HG03135 (cell line): ENCODE results near the gene RTN4RL1.

Source experiments
- ATAC-seq: cut with Tn5 transposase; IDR thresholded peaks from one replicate; pipeline ENCODE4 v1.9.1; 2021; ENCODE audit warnings: mild to moderate bottlenecking, moderate library complexity; ENCODE audit not compliant: unreplicated experiment

The RTN4RL1 gene

DNA sequence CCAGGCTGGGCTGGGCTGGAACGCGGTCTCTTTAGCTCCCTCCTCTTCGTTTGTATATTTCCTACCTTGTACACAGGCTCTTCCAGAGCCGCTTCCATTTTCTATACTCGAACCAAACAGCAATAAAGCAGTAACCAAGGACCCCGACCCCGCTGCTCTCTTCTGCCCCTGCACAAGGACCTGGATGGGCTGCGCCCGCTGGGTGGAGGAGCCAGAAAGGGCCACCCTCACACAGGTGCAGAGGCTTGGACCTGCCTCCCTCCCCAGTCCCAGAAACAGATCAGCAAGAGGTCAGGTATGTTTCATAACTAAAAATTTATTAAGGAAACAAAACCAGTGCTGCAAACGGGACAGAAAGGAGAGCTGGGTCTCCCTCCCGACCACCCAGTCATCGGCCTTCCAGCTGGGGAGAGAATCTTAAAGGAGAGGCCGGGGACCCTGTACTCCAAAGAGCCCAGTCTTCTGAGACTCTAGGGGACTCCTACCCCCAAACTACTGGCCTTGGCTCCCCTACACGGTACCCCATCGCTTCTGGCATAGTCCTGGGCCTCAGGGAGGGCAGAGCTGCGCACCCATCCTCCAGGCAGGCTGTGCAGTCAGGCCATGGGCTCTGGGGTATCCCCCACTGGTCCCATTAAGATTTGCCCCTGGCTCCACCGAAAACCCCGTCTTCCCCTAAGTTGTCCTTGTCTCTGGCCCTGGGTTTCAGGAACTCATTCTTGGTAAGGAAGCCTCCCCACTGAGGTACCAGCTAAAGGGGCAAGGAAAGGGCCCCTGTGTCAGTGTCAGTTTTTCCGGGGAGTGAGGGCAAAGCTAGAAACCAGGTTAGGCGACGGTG is 34.6 kb upstream of the RTN4RL1 start:
- no peak for ATAC-seq

- no peak for ATAC-seq
Measured at GRCh38 chr17:2058586-2059546, 33.7 kb upstream of the RTN4RL1 start.

DNA sequence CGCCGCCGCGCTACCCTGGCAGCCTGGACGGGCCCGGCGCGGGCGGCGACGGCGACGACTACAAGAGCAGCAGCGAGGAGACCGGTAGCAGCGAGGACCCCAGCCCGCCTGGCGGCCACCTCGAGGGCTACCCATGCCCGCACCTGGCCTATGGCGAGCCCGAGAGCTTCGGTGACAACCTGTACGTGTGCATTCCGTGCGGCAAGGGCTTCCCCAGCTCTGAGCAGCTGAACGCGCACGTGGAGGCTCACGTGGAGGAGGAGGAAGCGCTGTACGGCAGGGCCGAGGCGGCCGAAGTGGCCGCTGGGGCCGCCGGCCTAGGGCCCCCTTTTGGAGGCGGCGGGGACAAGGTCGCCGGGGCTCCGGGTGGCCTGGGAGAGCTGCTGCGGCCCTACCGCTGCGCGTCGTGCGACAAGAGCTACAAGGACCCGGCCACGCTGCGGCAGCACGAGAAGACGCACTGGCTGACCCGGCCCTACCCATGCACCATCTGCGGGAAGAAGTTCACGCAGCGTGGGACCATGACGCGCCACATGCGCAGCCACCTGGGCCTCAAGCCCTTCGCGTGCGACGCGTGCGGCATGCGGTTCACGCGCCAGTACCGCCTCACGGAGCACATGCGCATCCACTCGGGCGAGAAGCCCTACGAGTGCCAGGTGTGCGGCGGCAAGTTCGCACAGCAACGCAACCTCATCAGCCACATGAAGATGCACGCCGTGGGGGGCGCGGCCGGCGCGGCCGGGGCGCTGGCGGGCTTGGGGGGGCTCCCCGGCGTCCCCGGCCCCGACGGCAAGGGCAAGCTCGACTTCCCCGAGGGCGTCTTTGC is 32.8 kb upstream of the RTN4RL1 start:
- ATAC-seq: no peak

DNA sequence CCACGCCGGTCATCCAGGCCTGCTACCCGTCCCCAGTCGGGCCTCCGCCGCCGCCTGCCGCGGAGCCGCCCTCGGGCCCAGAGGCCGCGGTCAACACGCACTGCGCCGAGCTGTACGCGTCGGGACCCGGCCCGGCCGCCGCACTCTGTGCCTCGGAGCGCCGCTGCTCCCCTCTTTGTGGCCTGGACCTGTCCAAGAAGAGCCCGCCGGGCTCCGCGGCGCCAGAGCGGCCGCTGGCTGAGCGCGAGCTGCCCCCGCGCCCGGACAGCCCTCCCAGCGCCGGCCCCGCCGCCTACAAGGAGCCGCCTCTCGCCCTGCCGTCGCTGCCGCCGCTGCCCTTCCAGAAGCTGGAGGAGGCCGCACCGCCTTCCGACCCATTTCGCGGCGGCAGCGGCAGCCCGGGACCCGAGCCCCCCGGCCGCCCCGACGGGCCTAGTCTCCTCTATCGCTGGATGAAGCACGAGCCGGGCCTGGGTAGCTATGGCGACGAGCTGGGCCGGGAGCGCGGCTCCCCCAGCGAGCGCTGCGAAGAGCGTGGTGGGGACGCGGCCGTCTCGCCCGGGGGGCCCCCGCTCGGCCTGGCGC is 32.1 kb upstream of the RTN4RL1 start:
- no peak for ATAC-seq

- no peak for ATAC-seq
Measured at GRCh38 chr17:2056206-2057174, 31.4 kb upstream of the RTN4RL1 start.

DNA sequence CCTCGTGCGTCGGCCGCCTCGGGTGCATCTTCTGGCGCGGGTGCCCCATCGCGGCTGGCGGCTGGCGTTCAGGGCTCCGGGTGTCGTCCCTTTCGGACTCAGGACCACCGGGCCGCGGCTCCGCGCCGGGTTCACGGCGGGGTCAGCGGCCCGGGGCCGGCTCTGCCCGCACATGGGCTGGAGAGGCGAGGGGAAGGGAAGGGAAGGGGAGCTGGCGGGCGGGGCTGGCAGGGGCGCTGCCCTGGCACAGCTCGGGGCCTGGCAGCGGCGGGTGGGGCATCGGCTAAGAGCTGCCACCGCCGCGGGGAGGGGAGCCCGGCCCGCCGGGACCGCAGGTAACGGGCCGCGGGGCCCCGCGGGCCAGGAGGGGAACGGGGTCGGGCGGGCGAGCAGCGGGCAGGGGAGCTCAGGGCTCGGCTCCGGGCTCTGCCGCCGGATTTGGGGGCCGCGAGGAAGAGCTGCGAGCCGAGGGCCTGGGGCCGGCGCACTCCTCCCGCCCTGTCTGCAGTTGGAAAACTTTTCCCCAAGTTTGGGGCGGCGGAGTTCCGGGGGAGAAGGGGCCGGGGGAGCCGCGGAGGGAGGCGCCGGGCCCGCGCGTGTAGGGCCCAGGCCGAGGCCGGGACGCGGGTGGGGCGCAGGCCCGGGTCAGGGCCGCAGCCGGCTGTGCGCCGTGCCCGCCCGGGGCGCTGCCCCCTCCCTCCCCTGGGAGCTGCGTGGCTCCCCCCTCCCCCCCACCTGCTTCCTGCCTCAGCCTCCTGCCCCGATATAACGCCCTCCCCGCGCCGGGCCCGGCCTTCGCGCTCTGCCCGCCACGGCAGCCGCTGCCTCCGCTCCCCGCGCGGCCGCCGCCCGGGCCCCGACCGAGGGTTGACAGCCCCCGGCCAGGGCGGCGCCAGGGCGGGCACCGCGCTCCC is 30.4 kb upstream of the RTN4RL1 start:
- ATAC-seq: no peak

DNA sequence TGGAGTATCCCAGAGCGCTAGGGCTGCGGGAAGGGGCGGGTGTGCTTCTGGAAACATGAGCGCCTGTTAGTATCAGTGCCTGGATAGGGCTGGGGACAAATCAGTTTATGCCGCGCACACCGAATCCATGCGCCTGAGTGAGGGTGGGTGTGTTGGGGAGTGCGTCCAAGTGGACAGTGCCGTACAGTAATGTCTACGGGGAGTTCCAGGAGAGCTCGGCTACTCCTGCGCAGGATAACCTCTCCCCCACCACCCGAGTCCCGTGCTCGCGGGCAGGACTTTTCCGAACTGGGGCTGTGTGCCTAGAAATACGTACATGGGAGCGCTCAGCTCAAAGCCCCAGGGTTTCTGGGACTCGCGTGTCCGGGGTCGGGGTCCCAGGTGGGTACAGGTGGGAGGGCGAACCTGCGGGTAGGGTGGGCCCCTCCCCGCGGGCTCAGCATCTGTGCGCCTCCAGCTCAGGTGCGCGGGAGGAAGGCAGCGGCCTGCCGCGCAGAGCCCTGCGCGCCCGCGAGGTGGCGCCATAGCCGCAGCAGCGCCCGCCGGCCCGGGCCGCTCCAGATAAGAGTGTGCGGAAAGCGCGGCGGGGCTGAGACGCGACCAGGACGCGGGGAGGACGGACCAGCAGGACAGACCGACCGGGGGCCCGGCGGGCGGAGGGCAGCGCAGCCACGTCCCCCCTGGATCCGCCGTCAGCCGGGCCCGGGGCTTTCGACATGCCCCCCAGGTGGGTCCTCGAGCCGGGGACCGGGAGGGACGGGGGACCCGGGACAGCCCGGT is 29.6 kb upstream of the RTN4RL1 start, which contains the start of gene HIC1:
Gene HIC1 (plus strand): TSS at position 592 of the 780 bp plus-strand sequence. CDS start 1,588 bp downstream, outside the sequence.
- ATAC-seq: peak; percentile 42

DNA sequence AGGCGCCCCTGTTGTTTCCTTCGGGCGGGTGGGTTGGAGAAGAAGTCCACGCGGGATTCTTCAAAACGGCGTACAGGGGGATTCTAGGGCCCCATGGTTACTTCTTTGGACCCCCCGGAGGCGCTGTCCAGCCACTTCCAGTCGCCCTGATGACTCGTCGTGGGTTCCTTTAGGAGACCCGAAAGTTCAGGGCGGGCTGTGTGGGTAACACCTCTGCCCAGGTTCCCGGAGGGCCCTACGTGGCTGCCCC is 29.1 kb upstream of the RTN4RL1 start:
- ATAC-seq: no peak

DNA sequence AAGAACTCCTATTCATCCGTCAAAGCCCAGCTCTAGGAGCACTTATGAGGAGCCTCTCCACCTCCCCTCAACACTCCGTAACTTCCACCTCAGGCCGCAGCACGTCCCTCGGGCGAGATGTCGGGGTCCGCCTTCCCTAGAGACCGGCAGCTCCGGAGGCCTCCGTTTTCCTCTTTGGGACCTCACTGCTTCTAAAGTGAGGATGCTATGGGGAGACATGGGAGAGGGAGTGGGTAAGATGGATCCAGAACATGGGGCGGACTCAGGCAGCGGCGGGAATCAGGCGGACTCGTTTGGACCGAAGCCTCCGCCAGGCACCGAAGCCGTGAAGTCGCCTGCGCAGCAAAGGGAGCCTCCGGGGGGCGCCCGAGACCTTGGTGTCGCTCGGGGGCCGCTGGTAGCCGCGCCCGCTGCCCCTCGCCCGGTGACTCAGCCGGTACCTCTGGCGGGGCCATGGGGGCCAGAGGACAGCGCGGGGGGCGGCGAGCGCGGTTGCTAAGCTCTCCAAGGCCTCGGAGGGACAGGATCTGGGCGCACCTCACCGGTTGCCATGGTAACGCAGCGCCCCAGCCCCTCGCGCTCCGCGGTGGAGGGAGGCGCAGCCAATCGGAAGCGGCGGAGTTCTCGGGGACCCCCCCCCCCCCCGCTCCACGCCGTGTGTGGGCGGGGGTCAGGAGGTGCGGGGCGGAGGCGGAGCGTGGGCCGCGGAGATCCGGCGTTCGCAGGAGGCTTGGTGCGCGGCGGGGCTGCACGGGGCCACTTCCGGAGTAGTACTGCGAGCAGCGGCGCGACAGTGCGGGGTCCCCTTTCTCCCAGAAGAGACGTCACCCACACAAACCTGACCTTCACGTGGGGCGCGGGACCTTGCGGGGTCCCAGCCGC is 28.5 kb upstream of the RTN4RL1 start:
- no peak for ATAC-seq

DNA sequence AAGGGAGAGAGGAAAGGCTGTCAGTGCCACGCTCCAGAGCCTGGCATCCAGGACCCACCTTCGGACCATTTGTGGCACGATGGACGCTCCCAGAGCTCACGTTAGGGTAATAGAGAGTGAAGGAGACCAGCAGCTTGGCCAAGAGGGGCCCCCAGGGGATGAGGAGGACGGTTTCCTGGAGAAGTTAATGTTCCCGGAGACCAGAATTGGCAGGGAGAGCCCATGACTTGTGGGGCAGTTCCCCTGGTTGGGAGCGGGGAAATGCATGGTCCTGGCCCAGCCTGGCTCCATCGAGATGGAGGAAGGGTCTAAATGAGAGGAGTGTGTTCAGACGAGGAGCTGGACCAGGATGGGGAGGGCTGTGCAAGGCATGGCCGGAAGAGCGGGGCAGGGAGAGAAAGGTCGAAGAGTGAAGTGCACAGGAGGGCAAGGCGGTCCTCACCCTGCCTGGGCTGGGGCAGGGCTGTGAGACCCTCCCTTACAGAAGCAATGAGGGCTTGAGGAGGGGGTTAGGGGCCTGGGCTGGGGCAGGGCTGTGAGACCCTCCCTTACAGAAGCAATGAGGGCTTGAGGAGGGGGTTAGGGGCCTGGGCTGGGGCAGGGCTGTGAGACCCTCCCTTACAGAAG is 26.9 kb upstream of the RTN4RL1 start:
- ATAC-seq: no peak

DNA sequence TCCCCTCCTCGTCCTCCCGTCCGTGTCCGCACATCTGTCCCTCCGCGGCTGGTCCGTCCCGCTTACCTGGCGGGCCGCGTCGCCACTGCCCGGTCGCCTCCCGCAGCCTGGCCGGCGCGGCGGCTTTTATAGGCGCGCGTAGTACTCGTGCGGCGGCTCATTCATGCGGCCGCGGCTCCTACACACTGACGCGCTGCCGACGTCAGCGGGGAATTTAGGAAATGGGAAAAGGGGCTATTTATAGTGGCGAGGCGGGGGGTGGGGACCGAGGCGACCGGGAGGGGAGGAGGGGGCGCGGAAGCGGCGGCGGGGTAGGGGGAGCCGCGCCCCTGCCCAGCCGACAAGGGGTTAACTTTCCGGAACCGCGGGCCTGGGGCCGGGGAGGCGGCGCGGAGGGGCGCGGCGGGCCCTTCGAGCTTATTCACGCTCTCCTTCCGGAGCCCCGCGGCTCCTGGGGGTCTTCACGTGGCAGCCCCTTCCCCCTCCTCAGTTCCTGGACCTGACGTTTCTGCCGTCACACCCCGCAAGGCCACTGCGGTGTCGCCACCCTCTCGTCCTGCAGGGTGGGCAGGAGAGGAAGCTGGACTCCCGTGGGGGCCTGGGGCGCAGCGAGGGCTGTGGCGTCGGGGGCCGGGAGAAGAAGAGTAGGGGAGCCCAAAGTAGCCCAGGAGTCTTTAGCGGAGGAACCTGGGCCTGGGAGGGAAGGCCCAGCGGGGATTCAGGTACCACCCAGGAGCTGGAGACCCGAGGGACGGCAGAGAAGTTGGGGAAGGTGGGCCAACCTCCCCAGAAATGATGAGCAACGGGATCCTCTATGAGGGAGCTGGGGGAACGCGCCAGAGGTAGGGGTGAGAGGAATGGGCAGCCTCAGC is 26.2 kb upstream of the RTN4RL1 start:
- no peak for ATAC-seq

- ATAC-seq: peak; percentile 8
Measured at GRCh38 chr17:2050300-2051060, 25.3 kb upstream of the RTN4RL1 start.

DNA sequence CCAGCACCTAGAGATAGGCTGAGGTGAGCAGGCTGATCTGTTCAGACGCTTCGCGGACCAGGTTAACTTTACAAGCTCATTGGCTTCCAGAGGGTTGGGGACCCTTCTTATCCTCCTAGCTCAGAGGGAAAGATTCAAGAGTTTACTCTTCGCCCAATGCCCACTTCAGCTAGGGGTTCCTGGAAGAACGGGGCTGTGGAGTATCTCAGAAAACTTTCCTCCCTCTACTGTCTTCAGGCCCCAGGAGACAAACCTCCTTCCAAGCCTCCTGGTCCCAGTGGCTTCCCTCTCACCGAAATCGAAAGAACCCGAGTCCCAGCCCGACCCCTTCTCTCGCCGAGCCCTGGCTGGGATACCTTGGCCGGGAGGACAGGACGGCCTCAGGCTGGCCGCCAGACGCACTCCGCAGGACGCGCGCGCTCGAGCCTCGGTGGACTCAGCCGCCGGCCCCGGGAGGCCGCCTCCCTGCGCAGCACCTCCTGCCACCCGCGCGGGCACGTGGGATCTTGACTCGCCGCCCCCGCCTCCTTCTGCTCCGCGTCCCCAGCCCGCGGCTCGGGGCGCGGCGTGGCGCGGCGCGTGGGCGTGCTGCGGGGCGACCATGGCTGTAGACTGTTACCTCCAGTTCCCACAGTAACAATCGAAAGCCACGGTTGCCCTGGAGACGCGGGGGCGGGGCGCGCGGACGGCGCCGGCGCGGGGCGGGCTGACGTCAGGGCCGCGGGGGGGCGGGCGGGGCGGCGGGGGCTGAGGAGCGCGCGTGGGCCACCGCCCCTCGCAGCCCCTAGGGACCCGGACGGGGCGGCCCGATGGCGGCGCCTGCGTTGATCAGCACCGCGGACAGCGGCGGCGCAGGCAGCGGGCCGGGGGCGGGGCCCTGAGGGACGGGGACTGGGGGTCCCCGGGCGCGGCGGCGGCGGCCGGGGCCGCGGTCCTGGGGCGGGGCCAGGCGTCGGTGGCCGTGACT is 24.5 kb upstream of the RTN4RL1 start:
- ATAC-seq: peak; percentile 48
